Stimulated activated CD4-positive, alpha-beta T cell treated with anti-CD3 and anti-CD28 coated beads, TNF-alpha, amount 100 ng/mL, for 48 hours (primary cell): ENCODE results near the gene MYO1D.

Source experiments
- DNase-seq, 3 donors: peaks; one replicate each; pipeline ENCODE4 v3.0.0-alpha.2; 2020; ENCODE audit warnings: low read depth in 3 of 3

MYO1D gene

DNA sequence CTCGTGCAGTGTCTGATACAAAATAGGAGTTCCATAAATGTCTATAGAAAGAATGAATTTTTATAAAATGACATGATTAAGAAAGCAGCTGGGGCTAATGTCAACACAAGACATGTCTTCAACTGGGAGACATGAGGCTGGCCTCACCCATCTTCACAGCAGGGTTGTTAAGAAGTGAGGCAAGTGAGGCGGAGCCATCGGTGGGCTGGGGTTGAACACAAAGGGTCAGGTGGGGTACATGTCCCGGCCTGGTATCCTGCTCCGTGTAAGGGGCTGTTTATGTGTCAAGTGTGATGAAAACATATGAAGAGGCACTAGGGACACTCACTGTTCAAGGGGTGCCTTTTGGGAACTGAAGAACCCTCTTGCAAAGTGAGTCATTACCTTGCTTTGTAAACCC lies 368.0 kb downstream of the MYO1D start:
- no peak for DNase-seq

DNA sequence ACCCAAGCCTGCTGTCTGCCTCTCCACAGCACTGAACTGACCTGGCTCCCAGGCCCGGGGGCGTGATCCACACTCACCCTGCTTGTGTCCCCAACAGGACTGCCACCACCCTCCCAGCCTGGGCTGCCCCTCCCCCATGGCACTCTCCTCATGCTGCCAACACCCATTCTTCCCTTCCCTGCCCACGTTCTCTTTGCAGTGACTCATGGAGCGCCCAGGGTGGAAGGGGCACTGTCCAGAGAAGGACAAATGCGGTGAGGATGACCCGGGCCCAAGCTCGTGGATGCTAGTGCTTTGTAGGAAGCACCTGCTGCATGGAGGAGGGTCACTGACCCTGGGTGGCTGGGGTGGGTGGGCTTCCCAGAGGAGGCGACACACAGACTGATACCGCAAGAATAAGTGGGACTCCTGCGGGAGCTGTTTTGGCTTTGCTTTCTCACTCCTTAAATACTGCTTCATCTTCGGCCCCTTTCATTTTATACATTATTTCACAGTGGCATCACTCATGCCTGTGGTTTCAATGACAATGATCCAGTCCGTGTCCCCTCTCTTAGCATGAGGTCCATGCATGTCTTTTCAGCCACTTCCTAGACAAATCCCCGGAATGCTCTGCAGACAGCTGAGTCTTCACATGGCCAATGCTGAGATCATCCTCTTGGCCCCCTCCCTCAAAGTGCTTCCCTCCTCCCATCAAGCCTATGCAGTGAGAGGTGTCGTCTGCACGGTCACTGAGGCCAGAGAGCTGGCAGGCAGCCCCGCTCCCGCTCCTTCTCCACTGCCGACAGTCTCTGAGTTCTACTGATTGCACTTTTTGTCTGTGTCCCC lies 372.5 kb downstream of the MYO1D start:
- no peak for DNase-seq

DNA sequence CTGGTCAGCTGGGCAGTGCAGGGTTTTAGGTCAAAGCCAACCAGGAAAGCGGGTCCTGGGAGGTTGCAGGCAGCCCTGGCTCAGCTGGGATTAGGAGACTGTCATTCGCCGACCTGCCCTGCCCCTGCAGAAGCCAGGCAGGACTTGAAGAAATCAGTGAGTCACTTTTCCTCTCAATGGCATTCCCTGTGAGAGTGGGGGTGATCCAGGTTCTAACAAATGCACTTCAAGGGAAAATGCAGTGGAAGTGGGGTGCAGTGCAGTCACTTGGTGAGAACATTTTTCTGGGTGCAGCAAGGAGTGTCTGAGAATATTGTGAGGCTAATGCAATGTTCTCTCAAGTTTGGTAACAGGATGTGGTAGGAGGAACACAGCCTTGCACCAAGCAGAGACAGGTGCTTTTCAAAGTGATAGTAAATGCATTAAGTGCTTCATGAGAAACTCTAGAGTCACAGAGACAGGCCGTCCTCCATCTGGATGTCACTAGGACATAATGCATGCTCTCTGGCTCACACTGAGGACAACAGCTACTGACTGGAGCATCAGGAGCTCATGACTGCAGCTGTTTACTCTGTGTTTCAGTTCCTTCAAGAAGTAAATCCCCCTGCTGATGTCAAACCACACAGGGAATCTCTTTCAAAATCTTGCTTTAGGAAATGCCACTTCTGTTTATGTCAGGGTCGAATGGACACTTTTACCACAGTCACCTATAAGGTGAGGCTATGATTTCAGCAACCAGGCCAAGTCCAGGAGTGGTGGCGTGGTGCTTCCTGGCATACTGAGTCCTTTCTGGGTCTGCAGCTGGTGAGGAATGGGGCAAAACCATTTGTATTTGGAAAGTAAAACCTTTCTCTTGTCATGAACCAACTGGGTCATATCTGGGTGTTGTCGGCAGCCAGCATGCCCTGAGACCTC lies 373.4 kb downstream of the MYO1D start:
- DNase-seq, result no peak

DNA sequence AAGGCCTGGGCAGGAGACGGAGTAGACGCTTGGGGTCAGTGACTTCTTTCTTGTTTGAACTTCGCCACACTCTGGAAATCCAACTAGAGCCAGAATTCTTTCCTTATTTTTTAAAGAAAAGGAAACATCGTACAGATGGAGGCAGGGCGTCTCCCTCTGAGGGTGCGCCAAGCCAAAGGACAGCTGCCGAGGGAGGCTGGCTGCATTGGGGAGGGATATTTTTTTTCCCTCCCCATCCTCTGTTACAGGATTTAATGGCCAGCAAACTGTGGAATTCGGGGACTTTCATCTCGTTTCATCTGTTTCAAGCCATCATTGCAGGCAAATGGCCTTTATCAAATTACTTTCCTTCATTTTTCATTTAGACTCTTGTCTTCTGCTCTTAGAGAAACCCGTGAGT lies 374.2 kb downstream of the MYO1D start:
- DNase-seq, result no peak

DNA sequence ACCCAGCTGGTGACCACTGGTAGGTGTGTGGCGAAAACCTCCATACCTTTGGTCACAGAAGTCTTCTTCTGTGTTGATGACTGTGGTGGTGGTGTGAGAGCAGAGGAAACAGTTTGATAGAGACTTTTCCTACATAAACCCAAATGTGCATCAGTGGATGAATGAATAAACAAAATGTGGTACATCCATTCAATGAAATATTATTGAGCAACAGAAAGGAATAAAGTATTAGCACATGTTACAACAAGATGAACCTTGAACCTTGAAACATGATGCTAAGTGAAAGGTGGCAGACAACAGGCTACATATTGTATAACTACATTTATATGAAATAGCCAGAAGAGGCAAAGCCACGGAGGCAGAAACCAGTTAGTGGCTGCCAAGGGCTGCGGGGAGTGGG lies 374.9 kb downstream of the MYO1D start:
- no peak for DNase-seq

DNA sequence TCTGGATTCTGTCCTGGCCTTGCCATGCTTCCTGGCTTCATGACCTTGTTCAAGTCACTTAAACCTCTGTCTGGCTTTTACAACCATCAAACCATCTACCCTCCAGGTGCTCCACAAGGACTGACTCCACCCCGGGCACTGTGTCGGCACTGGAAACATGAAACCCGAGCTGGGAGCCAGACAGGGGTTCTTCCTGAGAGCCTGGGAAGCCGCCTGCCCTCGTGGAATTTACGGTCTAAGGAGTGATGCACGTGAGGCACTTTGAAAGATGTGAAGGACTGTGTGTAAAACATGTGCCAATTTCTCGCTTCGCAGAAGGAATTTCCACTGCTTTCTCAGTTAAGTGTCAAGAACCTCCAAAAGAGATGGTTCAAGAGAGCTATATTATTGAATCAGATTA lies 378.5 kb downstream of the MYO1D start:
- DNase-seq, result no peak

DNA sequence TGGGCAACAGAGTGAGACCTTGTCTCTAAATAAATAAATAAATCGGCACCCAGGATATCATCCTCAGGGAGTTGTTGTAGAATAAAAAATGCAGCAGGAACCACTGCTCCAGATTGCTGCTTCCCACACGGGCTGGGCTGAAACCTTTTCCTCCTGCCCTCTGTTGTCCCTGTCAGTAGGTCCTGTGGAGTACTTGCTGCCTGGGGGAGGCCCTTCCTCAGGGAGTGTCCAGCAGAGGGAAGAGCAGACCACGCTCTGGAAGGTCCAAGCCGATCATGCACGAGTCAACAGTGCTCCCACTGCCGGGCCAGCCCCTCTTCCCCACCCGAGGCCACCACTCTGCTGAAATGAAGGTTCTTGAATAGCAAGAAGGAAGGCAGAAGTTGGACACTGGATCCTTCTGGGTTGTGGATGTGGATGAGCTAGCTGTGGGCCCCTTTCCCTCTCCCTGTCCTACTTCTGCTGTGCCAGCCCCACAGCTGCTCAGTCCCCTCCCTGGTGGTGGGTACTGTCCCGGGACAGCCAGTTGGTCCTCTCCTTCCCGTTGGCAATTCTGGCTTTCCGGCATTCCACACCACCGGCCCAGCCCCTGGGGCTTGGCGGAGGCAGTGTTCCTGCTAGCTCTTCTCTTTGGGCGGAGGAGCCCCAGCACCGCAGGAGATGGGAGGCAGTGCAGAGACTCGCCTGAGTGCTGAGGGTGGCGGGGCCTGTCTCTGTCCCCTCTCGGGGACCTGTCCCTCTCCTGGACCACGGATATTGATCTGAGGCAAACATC lies 379.3 kb downstream of the MYO1D start:
- no peak for DNase-seq

DNA sequence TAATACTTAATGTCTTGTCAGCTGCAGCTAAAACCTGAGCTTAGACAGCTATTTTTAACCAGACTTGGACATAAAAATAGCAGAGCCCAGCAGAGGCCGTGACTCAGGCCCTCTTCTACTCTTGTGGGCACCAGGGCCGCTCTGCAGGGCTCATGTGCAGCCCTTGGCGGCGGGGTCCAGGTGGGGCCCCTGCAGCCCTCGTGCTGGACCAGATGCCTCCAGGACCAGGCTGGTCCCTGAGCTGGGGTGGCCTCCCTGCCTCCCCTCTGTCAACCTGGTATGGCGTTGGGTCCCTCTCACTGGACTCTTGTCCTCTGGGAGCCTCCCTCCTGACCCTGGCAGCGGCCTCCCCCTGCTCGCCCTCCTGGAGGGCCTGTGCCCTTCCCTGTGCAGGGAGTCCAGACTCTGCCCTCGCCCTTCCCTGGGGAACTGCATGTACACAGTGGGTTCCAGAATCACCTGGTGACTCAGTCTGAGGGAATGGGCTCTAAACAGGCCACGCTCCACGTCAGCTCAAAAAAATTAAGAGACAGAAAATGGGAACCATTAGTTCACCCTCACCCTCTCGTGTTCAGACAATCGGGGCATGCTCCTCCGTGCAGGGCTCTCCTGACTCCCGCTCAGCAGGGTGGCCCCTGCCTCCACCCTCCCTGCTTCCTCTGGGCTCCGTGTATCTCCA lies 380.4 kb downstream of the MYO1D start:
- DNase-seq, result no peak

DNA sequence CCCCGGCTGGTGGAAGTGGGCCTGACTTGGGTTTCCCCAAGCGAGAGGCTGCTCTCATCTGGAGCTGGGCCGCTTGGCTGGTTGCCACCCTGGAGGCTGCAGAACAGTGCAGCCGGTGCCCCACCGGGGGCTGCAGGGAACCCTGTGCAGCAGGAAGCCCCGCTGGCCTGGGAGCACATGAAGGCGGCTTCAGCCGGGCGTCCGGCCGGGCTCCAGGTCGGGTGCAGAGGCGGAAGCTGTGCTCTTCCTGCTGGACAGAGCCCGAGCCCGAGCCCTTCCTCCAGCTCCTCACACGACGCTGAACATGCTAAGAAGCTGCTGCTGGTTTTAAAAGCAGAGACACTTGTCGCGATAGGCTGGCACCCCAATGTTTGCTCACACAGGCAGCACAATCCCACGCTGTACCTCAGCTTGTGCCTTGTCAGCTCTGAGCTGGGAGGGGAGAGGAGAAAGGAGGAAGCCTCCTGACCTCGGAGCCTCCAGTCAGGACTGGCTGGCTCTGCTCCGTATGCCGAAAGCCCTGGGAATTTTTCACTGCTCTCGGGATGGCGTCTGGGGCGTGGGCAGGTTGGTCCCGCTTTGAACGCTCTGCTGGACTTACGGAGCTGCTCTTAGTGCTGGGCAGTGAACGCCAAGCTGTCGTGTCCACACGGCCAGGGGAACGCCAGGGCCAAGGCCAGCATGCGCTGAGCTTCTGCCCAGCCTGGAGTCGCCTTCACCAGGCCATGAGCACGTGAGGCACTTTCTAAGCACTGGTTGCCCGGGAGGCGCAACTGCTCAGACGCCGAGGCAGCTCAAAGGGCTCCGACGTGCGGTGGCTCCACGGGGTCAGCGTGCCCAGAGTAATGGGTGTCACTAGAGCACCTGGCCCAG lies 381.3 kb downstream of the MYO1D start:
- DNase-seq, result no peak

DNA sequence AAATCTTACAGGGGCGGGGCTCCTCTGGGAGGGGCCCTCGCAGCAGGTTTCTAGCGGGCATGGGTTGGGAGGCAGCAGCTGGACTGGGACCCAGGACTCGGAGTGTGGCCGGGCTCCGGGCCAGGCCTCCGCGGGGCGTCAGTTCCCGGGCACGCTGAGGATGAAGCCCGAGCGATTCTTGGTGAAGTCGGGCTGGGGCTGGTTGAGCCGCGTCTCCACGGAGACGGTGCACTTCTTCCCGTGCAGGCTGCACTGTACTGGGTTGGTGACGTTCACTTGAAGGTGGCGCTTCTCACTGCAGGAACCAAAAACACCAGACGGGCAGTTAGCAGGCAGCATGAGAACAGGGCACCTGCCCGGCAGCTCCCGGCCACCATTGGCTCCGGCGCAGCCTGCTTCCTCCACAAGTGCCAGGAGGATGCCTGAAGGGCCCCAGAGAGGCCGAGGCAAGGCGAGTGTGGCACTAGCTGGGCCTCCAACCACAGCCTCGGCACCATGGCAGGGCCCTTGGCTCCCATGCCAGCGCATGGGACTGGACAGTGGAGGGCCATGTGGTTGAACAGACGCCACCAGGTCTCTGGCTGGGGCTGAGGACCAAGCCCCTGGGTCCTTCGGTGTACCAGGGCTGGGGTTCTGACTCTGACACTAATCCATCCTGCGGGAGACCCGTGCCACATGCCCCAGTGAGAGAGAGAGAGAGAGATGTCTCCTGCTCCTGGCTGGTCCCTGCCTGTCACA lies 382.1 kb downstream of the MYO1D start:
- DNase-seq, result no peak

DNA sequence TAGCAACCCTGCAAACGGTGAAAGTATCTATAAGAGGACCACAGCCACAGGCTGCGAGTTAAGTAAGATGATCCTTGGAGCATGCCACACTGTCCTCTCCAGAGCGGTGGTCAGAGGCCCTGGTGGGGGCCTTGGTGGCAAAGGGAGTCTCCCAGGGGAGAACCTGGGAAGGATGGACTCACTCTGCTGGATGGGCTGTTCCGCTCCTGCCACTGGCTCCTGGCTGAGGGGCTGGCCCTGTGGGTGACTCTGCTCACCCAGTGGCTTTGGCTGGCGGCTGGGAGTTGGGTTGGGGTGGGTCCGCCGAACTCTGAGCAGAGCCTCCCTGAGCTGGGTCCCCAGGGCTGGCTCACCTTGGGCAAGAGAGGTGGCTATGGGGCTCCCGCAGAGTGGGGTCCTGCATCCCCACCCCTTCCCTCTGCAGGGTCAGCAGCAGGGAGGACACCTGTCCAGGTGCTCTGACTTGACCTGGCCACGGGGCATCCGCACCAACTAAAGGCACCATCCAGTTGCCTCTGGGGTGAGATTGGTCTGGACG lies 382.9 kb downstream of the MYO1D start:
- no peak for DNase-seq

DNA sequence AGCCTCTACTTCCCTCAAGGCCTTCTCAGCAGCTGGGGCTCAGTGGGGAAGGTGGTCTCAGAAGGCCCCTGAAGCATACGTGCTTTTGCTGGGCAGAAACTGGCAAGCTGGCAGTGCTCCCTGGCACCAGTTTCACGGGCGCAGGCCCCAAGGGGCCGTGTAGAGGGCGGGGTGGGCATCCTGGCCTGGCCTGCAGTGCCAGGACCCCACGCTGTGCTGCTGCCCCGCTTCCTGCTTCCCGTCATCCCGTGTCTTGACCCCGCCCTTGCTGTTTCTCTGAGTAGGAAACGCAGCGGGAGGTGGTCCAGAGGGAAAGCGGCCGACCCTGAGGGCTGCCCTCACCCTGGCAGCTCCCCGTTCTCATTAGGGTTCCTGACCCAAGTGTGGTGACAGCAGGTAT lies 383.4 kb downstream of the MYO1D start:
- DNase-seq, result no peak

DNA sequence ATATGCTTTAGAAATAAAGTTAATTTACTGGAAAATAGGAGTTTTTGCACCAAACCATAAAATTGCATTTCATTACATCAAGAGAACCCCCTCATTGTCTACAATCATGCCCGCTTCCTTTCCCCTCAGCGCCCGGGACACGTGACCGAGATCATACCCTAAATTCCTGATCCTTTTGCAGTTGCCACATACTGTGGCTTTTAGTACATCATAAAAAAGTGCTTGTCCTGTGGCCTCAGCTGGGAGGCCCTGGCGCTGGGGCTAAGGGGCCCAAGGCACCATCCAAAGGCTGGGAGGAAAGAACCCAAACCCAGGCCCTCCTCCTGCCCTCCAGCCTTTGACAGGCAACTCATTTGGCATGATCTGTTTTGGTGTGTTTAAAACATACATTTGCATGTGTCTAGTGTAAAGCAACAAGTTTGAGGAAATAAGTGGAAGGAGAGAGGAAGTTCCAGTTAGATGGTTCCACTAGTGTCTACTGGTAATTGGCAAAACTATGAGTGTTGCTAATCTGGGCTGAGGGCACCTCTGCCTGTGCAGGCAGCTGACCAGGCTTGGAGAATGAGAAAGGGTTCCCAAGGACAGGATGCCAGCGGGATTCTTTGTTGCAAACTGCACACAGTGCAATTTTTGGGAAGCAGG lies 384.2 kb downstream of the MYO1D start:
- DNase-seq, result no peak

DNA sequence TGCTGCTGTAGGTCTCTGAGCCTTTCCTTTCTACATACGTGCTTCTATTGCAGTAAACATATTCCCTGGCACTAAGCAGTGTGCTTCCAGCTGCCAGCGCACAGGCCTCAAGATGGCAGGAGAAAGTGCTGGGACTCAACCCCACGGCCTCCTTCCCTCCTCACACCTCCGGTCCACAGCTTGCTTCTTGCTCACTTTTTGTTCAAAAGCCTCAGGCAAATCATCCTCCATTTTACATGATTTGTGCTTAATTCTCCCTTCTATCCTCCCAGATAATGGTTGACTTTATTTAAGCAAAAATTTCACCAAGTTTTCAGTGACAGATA lies 384.7 kb downstream of the MYO1D start:
- DNase-seq, result no peak

DNA sequence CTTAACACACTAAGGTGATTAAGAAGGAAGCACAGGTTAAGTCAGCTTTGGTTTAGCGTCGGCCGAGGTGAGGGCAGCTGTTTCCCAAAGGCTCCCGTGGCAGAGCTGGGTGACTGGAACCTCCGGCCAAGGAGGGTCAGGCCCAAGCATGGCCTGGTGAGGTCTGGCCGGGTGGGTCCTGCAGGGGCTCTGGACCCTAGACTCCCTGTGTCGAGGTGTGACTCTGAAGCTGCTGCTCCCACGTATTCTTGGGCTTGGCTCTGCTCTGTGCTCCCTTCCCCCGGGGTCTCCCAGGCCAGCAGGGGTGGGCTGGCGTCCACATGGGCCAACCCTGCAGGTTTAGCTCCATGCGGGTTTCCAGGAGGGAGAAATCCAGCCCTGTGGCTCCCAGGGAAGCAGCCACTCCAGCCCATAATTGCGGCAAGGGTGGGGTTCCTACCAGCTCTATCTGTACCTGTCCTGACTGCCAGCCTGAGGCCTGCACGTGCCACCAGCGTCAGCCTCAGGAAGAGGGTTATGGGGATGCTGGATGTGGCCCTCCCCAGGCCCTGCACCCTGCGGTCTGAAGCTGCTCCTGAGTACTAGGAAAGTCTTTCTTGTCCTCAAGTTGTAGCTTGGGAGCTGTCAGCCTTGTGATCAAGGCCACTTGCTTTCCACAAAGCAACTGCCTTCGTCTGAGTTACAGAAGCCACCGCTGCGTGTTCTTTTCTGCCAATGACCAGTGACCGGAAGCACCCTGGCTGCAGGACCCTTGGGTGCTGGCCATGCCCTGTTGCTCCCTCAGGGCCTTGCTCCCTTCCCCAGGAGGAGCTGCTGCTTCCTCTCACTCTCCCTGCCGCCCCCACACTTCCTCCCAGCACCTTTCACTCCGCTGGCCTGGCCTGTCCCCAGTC lies 385.3 kb downstream of the MYO1D start:
- DNase-seq, result peak in 1 of 3 donors; percentile 31

DNA sequence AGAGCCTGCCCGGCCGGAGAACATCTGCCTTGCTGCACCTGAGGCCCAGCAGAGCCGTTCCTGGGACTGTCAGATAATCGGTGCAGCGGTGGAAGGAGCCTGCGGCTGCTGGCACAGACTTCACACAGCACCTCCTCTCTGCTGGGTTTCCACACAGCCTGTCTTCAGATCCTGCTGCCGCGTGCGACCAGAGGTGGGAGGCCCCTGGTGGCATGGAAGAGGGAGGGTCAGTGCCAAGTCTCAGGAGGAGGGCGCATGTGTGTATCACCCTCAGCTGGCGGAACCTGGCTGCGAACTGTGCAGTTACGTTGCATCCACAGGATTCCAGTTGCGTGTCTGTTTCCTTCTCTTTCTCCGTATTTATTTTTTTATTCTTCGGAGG lies 386.8 kb downstream of the MYO1D start:
- DNase-seq, result no peak

DNA sequence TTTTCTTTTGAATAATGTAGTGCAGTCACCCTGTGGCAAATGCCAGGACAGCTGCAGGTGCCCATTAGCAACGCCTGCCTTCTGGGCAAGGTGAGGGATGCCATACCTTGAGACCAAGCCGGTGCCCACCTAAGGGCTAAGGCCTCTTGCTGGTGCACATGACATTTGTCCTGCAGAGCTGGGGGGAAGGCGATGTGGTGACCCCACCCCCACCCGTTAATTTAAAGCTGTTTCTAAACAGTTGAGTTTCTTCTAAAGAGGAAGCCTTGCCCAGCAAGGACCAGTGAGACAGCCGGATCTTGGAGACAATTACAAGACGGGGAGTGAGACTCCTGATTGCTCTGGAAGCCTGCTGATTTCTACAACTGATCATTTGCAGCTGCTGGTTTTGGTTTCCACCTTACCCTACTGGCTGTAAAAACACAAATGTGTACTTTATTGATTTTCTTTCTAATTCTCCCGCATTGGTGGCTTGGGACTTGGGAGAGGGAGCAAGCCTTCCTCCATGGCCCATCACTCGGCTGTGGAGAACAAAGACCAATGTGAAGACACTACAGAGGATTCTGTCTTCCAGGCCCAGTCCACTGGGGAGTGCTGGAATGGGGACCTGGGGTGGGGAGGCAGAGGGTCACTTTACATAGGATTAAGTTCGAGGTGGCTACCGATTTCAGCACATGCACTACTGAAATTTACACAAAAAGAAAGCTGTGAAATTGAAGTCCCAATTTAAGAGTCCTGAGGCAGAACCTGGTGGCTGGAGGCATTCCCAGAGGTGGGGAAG lies 387.4 kb downstream of the MYO1D start:
- DNase-seq, result no peak
